ENCODE measurements around the gene PSD4.

The PSD4 gene

GRCh38 chr2:113173542-113174375 lies at the start of gene PSD4:
TSS of gene PSD4 (plus strand) at chr2:113173971. CDS start at chr2:113182457, 8,486 bp downstream.
- DNase-seq (ENCODE audit: low spot score), result peak; percentile 81

GRCh38 chr2:113124181-113124961 lies 49.4 kb upstream of the PSD4 start:
- DNase-seq (ENCODE audit: low spot score), result no peak

GRCh38 chr2:113124984-113125855 lies 48.6 kb upstream of the PSD4 start:
- no peak for DNase-seq (ENCODE audit: low spot score)

- DNase-seq (ENCODE audit: low spot score), result no peak
These were observed 46.7 kb upstream of the PSD4 start, which contains the start of gene IL1RN for GRCh38 chr2:113126845-113127645. TSS of gene IL1RN (plus strand) at chr2:113127598. CDS start at chr2:113127625, 27 bp downstream.

- DNase-seq (ENCODE audit: low spot score), result no peak
These were observed 45.9 kb upstream of the PSD4 start for GRCh38 chr2:113127646-113128570.

GRCh38 chr2:113129519-113130078 lies 44.2 kb upstream of the PSD4 start:
- DNase-seq (ENCODE audit: low spot score), result no peak

- no peak for DNase-seq (ENCODE audit: low spot score)
These were observed 42.2 kb upstream of the PSD4 start for GRCh38 chr2:113131352-113132185.

GRCh38 chr2:113132414-113133021 lies 41.3 kb upstream of the PSD4 start:
- DNase-seq (ENCODE audit: low spot score), result no peak

- no peak for DNase-seq (ENCODE audit: low spot score)
These were observed 39.8 kb upstream of the PSD4 start for GRCh38 chr2:113133704-113134598.

GRCh38 chr2:113134717-113135116 lies 39.1 kb upstream of the PSD4 start:
- DNase-seq (ENCODE audit: low spot score), result no peak

- DNase-seq (ENCODE audit: low spot score), result no peak
These were observed 38.5 kb upstream of the PSD4 start for GRCh38 chr2:113135317-113135716.

- DNase-seq (ENCODE audit: low spot score), result peak; percentile 53
These were observed 36.7 kb upstream of the PSD4 start for GRCh38 chr2:113136828-113137775.

GRCh38 chr2:113137827-113138226 lies 35.9 kb upstream of the PSD4 start:
- no peak for DNase-seq (ENCODE audit: low spot score)

- DNase-seq (ENCODE audit: low spot score), result peak; percentile 85
These were observed 35.1 kb upstream of the PSD4 start for GRCh38 chr2:113138428-113139322.

- DNase-seq (ENCODE audit: low spot score), result no peak
These were observed 32.3 kb upstream of the PSD4 start for GRCh38 chr2:113141451-113141850.
